NCI-H1417 (cell line): ENCODE results near the gene FNDC3B.

Experiments used
- DNase-seq, 3 experiments: peaks; one replicate each; lab custom pipeline; 2025; lab: John Stamatoyannopoulos, UW

The FNDC3B gene

DNA sequence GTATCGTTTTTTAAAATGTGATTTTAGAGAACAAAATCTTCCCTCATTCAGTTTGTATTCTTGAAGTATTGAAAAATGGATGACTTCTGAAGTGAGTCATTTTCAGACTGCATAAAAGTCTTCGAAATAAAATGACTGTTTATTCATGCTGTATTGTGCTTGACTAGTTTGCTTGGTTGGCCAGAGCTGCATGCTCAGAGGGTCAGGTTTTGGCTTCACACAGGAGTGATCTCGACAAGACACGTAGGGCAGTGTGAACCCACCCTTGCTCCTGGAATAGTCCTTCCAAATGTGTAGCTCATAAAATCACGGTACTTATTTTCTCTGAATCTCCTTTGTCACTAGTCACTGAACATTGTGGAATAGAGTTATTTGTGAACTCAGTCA, 73.3 kb downstream of the FNDC3B start:
- no peak for DNase-seq

DNA sequence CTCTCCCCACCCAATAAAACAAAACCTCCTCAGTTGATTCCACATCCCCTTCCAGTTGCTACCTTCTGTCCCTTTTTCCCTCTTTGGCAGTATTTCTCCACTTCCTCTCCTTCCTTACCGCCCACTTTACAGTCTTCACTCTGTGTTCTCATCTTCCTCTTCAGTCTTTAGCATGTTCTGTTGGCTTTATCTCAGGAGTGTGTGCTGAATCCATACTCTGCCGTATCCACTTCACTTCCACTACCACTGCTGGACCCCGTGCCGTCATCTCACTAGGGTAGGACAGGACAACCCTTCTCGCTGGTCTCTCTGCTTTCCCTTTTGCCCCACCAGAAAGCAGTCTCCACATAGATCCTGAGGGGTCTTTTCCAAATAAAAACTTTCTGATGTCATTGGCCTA, 74.3 kb downstream of the FNDC3B start:
- DNase-seq: no peak

DNA sequence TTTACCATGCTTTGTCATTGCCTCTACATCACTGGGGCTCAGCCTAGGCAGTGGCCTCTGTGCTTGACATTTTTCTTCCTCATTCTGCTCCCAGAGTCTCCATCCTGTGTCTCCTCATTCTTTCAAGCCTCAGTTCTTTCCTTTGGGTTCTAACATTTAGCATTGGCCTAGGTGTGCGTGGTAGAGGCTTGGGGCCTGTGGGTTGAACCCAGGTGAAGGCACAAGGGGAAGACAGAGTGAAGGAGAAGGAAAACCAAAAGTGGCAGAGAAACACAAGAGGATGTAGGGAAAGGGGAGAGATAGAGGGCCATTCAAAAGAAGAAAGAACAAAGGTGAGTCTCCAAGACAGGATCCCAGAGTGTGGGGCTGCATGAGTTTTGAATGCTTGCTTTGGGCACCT, 75.7 kb downstream of the FNDC3B start:
- no peak for DNase-seq

DNA sequence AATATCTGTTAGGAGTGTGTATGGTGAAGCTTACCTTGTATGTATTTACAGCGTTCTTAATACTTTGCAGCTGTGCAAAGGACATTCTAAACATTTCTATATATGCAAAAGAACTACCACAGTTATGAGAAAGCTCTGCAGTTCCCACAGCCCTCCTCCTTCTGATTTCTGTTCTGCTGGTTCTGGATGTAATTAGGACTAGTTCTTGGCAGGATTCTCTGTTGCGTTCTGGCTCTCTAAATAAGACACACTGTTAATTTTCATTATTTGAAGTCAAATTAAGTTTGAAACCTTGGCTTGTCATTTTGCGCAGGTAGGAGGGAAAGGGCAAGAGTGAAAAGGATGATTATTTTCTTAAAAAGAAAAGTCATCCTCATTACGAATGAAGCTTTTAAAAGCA, 76.4 kb downstream of the FNDC3B start:
- no peak for DNase-seq

DNA sequence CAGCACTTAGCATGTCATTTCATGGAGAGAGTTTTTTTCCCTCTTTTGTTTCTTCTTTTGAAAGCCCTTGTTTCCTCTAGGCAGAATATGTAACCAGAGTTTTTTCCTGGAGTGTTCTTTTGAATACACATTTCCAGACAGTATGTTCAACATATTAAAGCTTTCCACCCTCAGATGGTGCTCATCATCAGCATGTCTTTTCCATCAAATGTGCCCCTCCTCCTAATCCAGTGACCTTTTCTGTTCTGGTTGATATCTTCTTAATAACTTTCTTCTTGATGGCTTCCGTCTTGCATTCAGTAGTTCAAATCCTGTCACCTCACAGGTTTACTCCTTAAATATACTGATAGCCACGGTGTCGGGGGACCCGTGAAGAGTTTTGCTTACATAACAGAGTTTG, 78.6 kb downstream of the FNDC3B start:
- peak in 1 of 3 experiments; percentile 13 for DNase-seq

DNA sequence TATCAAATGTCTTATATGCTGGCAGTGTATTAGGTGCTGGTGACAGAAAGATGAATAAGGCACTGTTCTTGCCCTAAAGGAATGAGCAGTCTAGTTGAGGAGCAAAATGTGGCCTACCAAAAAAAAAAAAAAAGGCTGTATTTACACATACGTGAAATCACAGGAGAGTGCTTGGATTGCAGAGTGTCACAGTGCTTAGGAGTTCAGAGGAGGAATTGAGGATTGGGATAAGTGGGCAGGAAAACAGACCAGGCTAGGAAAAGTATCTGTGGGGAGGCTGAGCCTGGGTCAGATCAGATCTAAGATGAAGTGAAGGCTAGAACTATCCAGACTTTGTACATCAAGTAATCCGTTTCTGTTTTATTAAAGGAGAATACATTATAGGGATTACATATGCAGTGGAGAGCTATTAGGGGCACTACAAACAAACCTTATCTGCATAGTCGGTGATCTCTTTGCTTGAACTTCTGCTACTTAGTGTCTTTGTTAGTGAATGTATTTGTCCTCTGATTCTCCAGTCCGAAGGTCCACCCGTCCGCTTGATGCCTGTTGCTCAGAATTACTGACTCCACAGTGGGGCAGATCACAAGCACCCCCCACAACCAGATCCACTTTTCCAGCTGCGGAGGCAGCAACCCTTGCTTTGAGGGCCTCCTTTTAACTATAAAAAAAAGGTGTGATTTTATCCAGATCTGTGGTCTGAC, 80.0 kb downstream of the FNDC3B start:
- DNase-seq: peak in 1 of 3 experiments; percentile 55

DNA sequence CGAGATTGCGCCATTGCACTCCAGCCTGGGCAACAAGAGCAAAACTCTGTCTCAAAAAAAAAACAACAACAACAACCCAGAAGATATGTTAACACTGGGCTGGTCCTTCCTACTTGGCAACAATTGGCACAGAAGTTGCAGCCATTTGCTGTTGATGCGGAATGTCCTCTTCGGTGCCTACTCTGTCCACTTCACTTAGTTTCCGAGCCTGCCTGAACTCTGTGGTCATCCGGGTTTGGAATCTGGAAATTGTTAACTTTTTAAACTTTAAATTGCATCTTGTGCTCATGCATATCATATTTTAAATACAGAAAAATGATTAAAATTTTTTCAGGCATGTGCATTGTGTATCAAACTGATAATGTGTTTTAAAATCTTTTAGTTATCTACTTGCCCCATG, 81.5 kb downstream of the FNDC3B start:
- no peak for DNase-seq

DNA sequence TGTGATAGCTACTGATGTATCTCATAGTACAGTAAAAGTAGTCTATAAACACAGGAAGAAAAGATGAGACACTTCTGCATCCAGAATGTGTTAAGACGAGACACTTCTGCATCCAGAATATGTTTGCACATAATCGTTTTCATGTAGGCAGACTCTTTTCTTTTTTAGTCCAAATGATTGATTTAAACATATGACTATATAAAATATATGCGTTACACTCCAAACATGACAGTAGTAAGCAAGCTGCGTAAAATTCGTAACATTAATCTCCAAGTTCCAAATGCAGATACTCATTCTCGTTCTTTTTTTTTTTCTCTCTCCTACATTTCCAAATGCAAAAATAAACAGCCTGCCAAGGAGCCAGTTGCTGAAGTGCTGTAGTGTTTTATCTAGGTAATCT, 82.6 kb downstream of the FNDC3B start:
- DNase-seq: no peak

DNA sequence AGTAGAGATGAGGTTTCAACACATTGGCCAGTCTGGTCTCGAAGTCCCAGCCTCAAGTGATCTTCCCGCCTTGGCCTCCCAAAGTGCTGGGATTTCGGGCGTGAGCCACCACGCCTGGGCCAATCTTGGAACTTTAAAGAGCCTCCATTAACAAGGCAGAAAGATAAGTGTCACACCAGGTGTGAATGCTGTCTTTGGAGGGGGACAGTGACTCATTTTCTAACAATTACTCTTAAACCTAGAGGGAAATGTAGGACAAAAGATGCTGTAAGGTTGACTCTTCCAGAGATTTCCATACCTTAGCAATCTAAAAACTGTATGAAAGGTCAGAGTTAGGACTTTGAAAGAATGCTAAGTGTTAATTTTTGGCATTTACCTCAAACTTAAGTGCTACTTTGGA, 84.9 kb downstream of the FNDC3B start:
- no peak for DNase-seq

DNA sequence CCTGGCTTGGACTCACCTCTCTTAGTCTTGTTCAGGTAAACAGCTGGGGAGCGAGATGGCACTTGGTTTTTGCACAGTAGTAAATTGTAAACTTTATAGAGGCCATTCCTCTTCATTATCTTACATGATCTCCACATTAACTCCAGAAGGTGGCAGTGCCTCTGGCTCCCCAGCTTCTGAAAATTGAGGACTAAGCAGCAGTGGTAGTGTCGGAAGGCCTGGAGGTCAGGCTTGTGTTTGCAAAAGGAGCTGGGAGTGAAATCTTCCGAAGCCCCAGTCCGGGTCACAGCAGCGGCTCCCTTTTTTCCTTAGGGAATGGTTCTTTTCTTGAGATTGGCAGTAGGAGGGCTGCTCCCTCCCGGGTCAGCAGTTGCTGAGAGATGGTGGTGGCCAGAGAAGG, 85.7 kb downstream of the FNDC3B start:
- DNase-seq: no peak

DNA sequence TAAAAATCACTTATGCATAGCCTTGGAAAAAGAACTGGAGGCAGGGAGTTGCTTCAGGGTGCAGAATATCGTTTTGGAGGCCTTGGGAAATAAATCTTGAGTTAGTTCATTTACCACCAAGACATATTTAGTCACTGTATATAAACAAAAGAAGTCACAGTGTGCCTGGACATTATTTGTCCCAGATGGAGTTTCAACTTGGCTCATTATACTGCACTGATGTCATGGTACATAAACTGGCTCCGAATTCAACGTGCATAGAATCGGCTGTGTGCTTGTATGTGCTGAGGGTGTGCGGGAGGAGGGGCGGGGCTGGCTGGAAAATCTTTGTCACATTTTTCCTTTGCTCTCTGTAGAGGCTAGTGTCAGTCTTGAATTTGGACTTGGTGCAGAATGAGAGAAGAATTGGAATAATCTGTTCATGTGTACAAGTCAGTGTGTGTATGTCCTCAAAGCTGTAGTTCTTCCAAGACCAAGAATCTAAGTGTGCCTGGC, 86.6 kb downstream of the FNDC3B start:
- DNase-seq: no peak

DNA sequence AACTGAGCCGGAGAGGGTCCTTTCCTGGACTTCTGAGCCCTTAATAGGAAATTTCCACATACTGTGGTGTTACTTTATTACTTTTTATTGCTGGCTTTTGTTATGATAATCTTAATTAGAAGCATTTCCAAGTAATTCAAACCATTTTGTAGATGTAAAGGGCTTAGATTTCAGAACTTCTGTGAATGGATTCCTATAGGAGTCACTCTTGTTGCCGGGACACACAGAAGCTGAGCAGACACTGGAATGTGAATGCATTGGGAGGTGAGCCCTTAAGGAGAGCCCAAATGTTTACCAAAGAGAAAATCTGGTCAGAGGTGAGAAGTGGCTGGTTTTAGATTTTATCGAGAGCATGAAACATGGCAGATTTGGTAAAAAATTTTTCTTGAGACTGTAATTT, 87.4 kb downstream of the FNDC3B start:
- DNase-seq: no peak

DNA sequence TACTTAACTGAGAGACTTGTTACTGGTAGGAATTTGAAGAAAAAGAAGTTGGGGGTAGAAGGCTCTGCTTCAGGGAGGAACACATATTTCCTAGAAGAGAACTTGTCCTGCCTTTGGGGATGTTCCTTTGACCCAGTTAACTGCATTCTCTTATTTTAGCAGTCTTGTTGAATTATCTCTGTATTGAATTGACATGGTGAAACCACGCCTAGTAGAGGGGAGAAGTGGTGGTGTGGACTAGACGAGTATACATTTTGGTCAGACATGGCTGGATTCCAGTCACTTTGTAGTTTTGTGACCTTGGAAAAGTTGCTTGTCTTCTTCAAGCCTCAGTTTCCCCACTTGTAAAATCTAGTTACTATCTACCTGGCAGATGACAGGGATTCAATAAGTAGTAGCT, 87.8 kb downstream of the FNDC3B start:
- no peak for DNase-seq

DNA sequence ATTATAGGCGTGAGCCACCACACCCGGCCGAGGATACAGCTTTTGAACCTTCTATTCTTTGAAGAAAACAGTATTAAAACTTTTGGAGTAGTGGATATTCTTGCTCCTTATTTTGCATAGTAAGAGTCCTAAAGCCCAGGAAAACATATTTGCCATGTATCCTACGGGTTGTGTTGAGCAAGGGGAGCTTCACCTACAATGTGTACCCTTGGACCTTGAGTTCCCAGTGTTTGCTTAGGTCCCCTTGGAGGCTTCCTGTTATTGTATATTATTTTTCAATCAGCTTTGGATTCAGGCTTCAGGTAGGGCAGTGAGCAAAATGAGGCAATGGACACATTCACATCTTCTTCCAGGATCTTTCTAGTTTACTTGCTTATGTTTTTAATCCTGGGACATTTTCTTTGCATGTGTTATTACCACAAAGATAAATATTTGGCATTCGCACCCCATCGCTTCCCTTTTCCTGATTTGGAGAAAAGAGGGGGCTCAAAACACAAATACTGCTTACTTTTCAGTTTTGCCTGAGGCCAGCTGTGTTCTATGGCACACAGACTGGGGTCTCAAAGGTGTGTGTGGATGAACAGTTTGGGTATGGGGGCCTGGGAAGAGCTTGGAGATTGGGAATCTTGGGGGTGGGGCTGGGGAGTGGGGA, 88.7 kb downstream of the FNDC3B start:
- DNase-seq: no peak

DNA sequence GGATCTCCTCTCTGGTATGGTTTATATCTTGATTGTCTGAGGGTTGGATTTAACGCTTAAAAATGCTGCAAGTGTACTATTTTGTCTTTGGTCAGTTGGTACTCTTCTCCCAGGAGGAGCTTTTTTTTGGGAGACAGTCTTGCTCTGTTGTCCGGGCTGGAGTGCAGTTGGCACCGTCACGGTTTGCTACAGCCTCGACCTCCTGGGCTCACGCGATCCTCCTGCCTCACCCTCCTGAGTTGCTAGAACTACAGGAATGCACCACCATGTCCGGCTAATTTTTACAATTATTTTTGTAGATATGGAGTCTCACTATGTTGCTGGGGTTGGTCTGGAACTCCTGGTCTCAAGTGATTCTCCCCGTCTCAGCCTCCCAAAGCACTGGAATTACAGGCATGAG, 89.5 kb downstream of the FNDC3B start:
- DNase-seq: no peak

DNA sequence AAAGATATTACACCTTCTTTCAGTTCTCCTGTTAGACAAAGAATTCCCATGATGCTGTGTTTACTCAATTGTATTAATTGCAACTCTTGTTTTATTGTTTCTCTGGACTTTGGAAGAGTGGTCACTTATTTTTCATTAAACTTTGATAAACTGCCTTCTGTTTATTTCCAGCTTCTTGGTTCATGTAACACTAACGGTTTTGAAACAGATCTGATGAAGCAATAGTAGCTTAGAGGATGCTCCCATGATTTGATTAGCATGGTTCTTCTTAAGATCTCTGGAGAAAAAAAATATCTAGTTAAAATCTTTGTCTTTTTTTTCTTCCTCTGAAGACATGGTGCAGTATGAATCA, 90.1 kb downstream of the FNDC3B start:
- DNase-seq: no peak

DNA sequence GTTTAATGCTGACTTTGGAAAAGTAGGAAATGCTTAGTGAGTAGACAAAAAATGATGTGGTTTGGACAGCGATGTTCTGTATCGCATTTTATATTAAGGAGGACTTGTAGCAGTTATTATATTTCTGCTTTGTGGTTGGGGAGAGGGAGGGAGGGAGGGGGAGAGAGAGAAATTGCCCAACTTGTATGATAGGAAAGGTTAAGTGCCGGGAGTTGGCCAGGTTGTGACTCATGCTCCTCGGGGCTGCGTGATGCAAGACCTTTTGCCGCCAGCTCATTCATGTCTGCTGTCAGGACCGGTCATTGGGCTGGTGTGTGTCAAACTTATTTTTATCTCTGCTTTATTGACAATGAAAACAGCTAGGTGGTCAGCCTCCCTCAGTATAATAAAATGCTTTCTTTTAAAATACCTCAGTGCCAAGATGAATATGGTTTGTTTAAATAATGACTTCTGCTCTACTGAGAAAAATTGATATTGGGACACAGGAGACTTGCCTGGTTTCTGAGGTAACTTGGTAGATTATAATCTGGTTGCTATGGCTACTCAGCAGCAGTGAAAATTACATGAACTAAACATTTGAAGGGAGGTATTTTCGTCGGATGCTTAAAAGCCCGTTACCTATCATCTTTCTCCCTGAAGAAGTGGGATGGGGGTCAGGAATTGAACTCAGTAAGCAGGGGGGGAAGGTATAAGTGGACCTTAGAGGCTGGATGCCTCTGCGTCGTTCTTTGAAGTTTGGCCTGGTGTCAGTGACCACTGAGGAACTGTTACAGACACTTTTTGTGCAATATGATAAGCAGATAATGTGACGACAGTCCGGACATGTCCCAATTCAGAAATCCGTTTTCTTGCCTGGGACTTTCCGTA, 90.7 kb downstream of the FNDC3B start:
- DNase-seq: peak in 1 of 3 experiments; percentile 10

DNA sequence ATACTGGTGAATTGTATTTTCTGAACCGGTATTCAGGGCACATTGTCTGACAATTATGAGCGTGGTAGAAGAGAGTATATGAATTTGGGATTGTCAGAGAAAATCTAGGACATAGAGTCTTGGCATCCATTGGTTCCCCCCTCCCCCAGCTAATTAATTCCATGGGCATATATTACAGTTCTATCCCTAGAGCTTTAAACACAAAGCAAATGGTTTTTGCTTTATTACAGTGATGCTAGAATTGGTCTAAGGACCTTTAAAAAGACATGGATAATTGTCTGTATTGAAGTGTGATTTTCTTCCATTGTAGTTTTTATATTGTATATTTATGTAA, 91.3 kb downstream of the FNDC3B start:
- DNase-seq: no peak

DNA sequence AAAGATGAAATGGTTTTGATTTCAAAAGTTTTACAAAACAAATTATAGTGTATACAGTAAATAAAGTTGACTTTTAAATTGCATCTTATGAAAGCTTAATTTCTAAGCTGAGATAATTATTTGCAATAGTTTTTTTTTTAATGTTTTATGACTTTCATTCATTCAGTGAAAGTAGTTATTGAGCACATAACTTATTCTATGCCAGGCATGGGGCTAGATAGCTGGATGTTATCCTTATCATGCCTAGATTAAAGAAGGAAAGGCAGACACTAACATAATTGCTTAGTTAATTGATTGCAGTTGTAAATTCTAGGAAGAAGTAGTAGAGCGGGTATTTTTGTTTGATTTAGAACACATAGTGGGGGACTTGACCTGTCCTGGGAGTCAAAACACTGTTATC, 92.4 kb downstream of the FNDC3B start:
- no peak for DNase-seq

DNA sequence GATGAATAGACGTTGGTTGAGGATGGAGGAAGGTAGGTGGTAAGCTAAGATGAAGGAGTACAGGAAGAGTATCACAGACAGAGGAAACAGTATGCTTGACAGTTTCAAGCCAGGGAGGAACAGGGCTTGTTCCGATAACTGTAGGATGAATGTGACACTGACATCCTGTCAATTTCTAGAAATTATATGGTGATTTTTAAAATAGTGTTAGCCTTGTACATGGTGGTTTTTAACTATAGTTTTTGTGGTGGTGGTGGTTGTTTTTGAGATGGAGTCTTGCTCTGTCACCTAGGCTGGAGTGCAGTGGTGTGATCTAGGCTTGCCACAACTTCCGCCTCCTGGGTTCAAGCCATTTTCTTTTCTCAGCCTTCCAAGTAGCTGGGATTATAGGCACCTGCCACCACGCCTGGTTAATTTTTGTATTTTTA, 92.8 kb downstream of the FNDC3B start:
- DNase-seq: no peak

DNA sequence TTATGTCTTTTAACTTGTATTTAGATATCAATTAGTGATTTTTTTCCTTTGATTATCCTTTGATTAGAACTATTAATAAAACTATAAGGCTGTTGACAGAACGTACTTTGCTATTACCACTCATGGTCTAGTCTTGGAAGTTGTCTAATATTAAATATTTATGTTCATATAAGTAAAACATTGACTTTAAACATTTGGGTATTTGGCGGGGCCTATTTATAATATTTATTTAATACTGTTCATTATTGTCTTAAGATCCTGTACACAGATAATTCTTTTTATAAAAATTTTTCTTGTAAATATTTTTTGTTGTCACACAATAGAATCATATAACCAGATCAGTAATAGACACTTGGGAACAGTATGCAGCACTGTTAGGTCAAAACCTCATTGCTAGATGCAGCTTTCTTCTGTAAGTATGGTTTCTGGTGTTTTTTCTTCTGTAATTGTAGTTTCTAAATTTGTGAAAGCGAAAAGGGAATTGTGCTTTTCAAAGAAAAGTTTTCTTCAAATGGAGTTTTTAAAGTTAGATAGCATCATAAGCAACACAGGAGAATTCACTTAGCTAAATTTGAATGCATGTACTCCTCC, 93.4 kb downstream of the FNDC3B start:
- DNase-seq: no peak

DNA sequence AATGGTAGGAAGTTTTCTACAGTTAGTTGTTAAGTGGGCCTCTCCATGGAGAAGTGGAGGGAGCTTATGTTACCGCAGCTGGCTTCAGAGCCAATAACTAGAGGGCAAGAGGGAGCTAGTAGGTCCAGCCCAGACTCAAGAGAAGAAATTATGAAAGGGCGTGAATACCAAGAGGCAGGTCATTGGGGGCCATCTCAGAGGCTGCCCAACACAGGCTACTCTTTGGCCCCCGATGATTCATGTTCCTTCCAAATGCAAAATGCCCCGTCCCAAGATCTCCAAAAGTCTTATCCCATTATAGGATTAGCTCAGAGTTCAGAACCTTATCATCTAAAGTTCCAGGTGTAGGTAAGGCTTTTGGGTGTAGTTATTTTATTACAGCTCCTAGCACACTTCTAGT, 94.5 kb downstream of the FNDC3B start:
- no peak for DNase-seq

DNA sequence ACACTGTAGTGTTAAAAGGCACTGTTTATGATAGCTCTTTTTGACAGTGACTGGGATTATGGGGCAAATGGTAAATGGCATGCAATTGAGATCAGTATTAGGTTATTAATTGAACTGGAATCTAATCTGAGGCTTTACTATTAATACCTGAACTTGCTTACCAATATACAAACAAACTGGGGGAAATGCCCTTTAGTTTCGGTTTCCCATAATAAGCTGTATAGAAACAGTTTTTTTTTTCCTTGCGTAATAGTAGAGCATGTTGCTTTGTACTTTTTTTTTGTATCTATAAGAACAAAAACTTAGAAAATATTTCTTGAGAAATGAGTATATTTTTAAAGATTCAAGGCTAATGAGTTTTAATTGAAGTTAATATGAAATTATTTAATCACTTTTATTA, 95.0 kb downstream of the FNDC3B start:
- no peak for DNase-seq
